ENCODE data around the gene SPINDOC. TPM values are rescaled to one million over a fixed set of nuclear protein-coding genes. Genes with fewer than 3 reads are reported as not detected.

The SPINDOC gene
- total and polyA plus RNA-seq, 2 experiments from 2014 or later = 8.2 to 44.5 TPM

DNA sequence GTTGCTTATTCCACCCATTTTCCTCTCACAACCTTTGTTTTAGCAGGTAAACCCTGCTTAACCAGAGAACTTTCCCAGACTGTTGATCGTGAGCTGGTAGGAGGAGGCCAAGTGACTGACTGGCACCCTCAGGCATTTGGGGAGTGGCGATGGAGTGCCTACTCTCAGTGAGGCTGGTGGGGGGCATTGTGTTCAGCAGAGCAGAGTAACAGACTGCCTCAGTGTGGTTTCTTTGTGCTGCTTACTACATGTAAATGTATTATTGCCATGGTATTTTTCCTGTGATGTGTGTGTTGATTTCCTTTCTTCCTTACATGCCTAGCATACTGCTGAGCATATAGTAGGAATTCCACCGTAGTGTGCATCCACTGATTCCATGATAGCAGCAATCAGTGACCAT lies 28.3 kb downstream of the SPINDOC start:
- peaks cover 52% of the 10 kb centered on the region for H3K4me1 ChIP-seq (ENCODE audit: low read depth)
- no peaks in the 10 kb centered on the region for H3K9me3 ChIP-seq (ENCODE audit: low read depth)
- peak overlapping the region; percentile 13 for H3K27ac ChIP-seq
- H3K27me3 ChIP-seq = no peaks in the 10 kb centered on the region
- peak in 1 of 2 donors; percentile 28 for DNase-seq (ENCODE audit: low read depth in 1 of 2, low spot score in 1 of 2)
- TF ChIP-seq, protein P1, sequence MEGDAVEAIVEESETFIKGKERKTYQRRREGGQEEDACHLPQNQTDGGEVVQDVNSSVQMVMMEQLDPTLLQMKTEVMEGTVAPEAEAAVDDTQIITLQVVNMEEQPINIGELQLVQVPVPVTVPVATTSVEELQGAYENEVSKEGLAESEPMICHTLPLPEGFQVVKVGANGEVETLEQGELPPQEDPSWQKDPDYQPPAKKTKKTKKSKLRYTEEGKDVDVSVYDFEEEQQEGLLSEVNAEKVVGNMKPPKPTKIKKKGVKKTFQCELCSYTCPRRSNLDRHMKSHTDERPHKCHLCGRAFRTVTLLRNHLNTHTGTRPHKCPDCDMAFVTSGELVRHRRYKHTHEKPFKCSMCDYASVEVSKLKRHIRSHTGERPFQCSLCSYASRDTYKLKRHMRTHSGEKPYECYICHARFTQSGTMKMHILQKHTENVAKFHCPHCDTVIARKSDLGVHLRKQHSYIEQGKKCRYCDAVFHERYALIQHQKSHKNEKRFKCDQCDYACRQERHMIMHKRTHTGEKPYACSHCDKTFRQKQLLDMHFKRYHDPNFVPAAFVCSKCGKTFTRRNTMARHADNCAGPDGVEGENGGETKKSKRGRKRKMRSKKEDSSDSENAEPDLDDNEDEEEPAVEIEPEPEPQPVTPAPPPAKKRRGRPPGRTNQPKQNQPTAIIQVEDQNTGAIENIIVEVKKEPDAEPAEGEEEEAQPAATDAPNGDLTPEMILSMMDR (IDR thresholded peaks at IDR 0.05; ENCODE audit: low read depth, low read length) = no peak
- no peaks in the 10 kb centered on the region for H3K36me3 ChIP-seq
- peak overlapping the region; percentile 55 for H3K4me3 ChIP-seq

DNA sequence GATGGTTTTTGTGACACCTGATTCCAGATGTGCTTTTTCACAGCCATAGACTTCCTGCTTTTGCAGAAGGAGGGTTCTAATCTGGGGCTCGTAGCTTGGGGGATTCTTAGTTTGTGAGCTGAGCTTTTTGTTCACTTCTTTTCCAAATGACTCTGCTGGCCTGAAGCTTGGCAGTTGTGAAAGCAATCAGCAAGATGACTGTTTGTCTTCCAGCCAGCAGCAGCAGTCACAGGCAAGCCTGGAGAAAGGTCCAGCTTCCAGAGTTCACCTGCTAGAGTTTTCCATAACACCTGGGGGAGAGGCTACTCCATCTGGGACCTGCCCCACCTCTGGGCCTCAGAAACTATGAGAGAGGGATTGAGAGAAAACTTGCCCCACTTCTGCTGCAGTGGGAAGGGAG lies 29.8 kb downstream of the SPINDOC start:
- DNase-seq (ENCODE audit: low read depth in 1 of 2, low spot score in 1 of 2) = no peak
- Histone ChIP-seq H3K4me1 (ENCODE audit: low read depth) (peaks cover 52% of the 10 kb centered on the region), H3K27me3 (no peaks in the 10 kb centered on the region), H3K27ac (peak overlapping the region; percentile 77), H3K9me3 (ENCODE audit: low read depth) (no peaks in the 10 kb centered on the region), H3K4me3 (no peak overlapping the region), H3K36me3 (no peaks in the 10 kb centered on the region)
- TF ChIP-seq, protein P1 (IDR thresholded peaks at IDR 0.05; ENCODE audit: low read depth, low read length) = no peak

DNA sequence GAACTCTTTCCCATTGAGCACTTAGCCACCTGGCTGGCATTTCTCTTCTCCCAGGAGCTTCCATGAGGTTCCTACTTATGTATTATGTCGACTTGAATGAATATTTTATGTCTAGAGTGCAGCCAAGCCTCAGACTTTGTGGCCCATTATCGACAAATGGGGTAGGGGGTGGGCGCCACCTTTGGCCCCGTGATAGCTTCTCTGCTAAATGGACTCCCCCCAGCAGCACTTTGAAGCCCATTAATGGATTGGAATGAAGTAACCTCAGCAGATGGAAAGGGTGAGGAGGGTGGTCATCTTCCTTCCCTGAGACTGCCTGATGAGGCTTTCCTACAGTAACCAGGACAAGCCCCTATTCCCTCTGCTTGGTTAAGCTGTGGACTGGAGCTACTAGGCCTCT lies 31.6 kb downstream of the SPINDOC start:
- no peaks in the 10 kb centered on the region for H3K9me3 ChIP-seq (ENCODE audit: low read depth)
- no peak overlapping the region for H3K4me3 ChIP-seq
- no peaks in the 10 kb centered on the region for H3K36me3 ChIP-seq
- H3K27ac ChIP-seq = peak overlapping the region; percentile 50
- H3K27me3 ChIP-seq = no peaks in the 10 kb centered on the region
- peaks cover 48% of the 10 kb centered on the region for H3K4me1 ChIP-seq (ENCODE audit: low read depth)
- DNase-seq (ENCODE audit: low read depth in 1 of 2, low spot score in 1 of 2) = no peak
- TF ChIP-seq, protein P1 (IDR thresholded peaks at IDR 0.05; ENCODE audit: low read depth, low read length) = no peak

DNA sequence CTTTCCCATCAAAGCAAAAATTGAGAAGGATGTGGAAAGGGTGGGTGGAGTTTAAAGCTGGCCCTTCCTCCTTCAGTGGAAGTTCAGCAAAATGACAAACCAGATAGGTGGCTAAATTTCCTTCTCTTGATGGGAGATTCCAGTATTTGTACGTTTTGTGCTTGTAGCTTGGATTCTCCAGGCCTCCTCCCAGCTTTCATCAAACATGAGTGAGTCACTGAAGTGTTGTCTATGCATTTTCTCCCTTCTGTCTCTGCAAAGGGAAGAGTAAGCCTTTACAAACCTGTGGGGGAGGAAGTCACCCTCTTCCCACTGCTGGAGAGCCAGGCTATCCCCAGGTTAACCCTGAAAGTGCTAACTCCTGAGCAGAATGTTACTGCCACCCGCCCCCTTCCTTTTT lies 32.0 kb downstream of the SPINDOC start:
- DNase-seq (ENCODE audit: low read depth in 1 of 2, low spot score in 1 of 2) = peak in 1 of 2 donors; percentile 71
- no peaks in the 10 kb centered on the region for H3K9me3 ChIP-seq (ENCODE audit: low read depth)
- peak overlapping the region; percentile 50 for H3K27ac ChIP-seq
- no peak overlapping the region for H3K4me3 ChIP-seq
- H3K27me3 ChIP-seq = no peaks in the 10 kb centered on the region
- TF ChIP-seq, protein P1 (IDR thresholded peaks at IDR 0.05; ENCODE audit: low read depth, low read length) = no peak
- peaks cover 44% of the 10 kb centered on the region for H3K4me1 ChIP-seq (ENCODE audit: low read depth)
- no peaks in the 10 kb centered on the region for H3K36me3 ChIP-seq

DNA sequence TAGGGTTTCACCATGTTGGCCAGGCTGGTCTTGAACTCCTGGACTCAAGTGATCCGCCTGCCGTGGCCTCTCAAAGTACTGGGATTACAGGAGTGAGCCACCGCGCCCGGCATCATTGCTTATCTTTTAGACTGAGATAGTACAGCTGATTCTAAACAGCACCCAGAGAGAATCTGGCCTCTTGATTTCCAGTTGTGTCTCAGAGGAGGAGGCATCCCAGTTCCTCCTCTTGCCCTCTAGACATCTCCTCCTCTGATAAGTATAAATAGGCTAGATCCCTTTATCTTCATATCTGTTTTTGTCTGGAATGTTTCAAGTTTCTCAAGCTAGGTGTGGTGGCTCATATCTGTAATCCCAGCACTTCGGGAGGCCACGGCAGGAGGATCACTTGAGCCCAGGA lies 32.7 kb downstream of the SPINDOC start:
- Histone ChIP-seq H3K27me3 (no peaks in the 10 kb centered on the region), H3K27ac (peak overlapping the region; percentile 50), H3K4me1 (ENCODE audit: low read depth) (peaks cover 38% of the 10 kb centered on the region), H3K36me3 (no peaks in the 10 kb centered on the region), H3K9me3 (ENCODE audit: low read depth) (no peaks in the 10 kb centered on the region), H3K4me3 (no peak overlapping the region)
- TF ChIP-seq, protein P1 (IDR thresholded peaks at IDR 0.05; ENCODE audit: low read depth, low read length) = no peak
- no peak for DNase-seq (ENCODE audit: low read depth in 1 of 2, low spot score in 1 of 2)

DNA sequence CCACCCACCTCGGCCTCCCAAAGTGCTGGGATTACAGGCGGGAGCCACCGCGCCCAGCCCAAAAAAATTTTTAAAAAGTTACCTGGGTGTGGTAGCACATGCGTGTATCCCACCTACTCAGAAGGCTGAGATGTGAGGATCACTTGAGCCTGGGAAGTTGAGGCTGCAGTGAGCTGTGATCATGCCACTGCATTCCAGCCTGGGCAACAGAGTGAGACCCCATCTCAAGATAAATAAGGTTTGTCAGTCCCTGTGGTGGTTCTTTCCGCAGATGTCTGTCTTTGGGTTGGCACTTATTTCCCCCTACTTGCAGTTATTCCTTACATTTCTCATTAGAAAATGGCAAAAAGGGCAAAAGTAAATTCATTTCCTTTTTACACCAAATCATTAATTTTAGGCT lies 33.6 kb downstream of the SPINDOC start:
- TF ChIP-seq, protein P1 (IDR thresholded peaks at IDR 0.05; ENCODE audit: low read depth, low read length) = no peak
- Histone ChIP-seq H3K4me3 (no peak overlapping the region), H3K9me3 (ENCODE audit: low read depth) (no peaks in the 10 kb centered on the region), H3K27ac (no peak overlapping the region), H3K36me3 (no peaks in the 10 kb centered on the region), H3K27me3 (no peaks in the 10 kb centered on the region), H3K4me1 (ENCODE audit: low read depth) (peaks cover 28% of the 10 kb centered on the region)
- no peak for DNase-seq (ENCODE audit: low read depth in 1 of 2, low spot score in 1 of 2)
